HG03378 (cell line): ENCODE results near the gene IMMP2L.

Experiments used
- ATAC-seq: cut with Tn5 transposase; IDR thresholded peaks from one replicate; pipeline ENCODE4 v1.9.1; 2021; ENCODE audit warnings: mild to moderate bottlenecking, moderate library complexity; ENCODE audit not compliant: unreplicated experiment

Gene IMMP2L

GRCh38 chr7:111174510-111174909 is 387.8 kb downstream of the IMMP2L start:
- no peak for ATAC-seq

- ATAC-seq: no peak
Observed at GRCh38 chr7:111173990-111174389, 388.3 kb downstream of the IMMP2L start.

- no peak for ATAC-seq
Observed at GRCh38 chr7:111173528-111173927, 388.8 kb downstream of the IMMP2L start.

- ATAC-seq: no peak
Observed at GRCh38 chr7:111172564-111173257, 389.6 kb downstream of the IMMP2L start.

- no peak for ATAC-seq
Observed at GRCh38 chr7:111168182-111168581, 394.1 kb downstream of the IMMP2L start.

GRCh38 chr7:111164442-111164841 is 397.9 kb downstream of the IMMP2L start:
- ATAC-seq: no peak

- ATAC-seq: no peak
Observed at GRCh38 chr7:111162692-111163091, 399.6 kb downstream of the IMMP2L start.

- no peak for ATAC-seq
Observed at GRCh38 chr7:111160297-111160696, 402.0 kb downstream of the IMMP2L start.

- ATAC-seq: no peak
Observed at GRCh38 chr7:111159426-111159825, 402.9 kb downstream of the IMMP2L start.

- ATAC-seq: no peak
Observed at GRCh38 chr7:111150709-111151108, 411.6 kb downstream of the IMMP2L start.

- ATAC-seq: no peak
Observed at GRCh38 chr7:111147708-111148533, 414.4 kb downstream of the IMMP2L start.

GRCh38 chr7:111146136-111146535 is 416.2 kb downstream of the IMMP2L start:
- no peak for ATAC-seq

- no peak for ATAC-seq
Observed at GRCh38 chr7:111145472-111145871, 416.8 kb downstream of the IMMP2L start.

GRCh38 chr7:111140091-111140865 is 422.0 kb downstream of the IMMP2L start:
- no peak for ATAC-seq

GRCh38 chr7:111138586-111138985 is 423.7 kb downstream of the IMMP2L start:
- ATAC-seq: no peak

- ATAC-seq: peak; percentile 98
Observed at GRCh38 chr7:111138193-111138569, 424.1 kb downstream of the IMMP2L start.

GRCh38 chr7:111137296-111138192 is 424.7 kb downstream of the IMMP2L start:
- peak; percentile 84 for ATAC-seq

GRCh38 chr7:111132833-111133232 is 429.5 kb downstream of the IMMP2L start:
- no peak for ATAC-seq

GRCh38 chr7:111129435-111129834 is 432.9 kb downstream of the IMMP2L start:
- no peak for ATAC-seq

- no peak for ATAC-seq
Observed at GRCh38 chr7:111126987-111127386, 435.3 kb downstream of the IMMP2L start.

GRCh38 chr7:111115966-111116365 is 446.3 kb downstream of the IMMP2L start:
- ATAC-seq: no peak
